CD4-positive, alpha-beta T cell treated with Interleukin-6 at 100 ng/mL for 8 hours (primary cell): ENCODE measurements around the gene AKR1C3.
"Not testable (repeated sequence)": the region's sequence is repeated elsewhere in the genome, so short reads cannot be mapped to it uniquely, and the experiment has no call there.

Source experiments
- DNase-seq: peaks from one replicate; pipeline ENCODE4 v3.0.0-alpha.2; 2020; ENCODE audit warnings: mixed read lengths, low spot score

The AKR1C3 gene

DNA sequence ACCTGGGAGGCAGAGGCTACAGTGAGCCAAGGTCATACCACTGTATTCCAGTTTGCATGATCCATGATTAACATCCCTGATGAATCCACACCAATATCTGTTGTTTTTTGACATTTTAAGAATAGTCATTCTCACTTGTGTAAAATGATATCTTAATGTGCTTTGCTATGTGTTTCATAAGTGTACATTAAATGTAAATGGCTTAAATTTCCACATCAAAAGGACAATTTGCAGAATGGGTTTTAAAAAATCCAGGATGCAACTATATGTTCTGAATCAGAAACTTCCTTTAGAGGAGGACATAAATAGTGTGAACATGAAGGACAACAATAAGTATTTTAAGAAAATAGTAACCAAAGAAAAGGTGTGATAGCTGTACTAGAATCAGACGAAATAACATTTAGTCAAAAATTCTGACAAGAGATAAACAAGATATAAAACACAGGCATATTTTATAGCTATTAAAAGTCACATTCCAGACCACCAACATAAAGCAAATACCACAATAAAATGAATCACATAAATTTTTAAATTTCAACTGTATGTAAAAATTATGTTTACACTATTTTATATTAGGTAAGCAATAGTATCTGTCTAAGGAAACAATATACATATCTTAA, 42.4 kb downstream of the AKR1C3 start:
- no peak for DNase-seq

DNA sequence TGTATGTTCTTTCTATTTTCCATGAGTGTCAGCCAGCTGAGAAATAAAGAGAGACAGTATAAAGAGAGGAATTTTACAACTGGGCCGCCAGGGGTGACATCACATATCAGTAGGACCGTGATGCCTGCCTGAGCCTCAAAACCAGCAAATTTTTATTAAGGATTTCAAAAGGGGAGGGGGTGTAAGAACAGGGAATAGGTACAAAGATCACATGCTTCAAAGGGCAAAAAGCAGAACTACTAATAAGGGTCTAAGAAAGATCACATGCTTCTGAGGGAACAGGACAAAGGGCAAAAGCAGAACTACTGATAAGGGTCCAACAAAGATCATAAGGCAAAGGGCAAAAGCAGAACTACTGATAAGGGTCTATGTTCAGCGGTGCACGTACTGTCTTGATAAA, 43.5 kb downstream of the AKR1C3 start:
- not testable (repeated sequence) for DNase-seq

DNA sequence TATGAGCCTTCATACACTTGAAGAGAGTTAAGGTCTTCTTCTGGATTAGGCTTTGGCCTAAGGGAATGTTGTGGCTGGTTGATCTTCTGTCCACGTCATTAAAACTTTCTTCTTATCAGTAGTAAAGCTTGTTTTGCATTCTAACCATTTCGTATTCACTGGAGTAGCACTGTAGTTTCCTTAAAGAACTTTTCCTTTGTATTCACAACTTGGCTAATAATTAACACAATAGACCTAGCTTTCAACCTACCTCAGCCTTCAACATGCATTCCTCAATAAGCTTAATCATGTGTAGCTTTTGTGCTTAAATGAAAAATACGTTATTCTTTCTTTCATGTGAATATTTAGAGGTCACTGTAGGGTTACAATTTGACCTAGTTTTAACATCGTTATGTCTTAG, 48.0 kb downstream of the AKR1C3 start:
- no peak for DNase-seq

DNA sequence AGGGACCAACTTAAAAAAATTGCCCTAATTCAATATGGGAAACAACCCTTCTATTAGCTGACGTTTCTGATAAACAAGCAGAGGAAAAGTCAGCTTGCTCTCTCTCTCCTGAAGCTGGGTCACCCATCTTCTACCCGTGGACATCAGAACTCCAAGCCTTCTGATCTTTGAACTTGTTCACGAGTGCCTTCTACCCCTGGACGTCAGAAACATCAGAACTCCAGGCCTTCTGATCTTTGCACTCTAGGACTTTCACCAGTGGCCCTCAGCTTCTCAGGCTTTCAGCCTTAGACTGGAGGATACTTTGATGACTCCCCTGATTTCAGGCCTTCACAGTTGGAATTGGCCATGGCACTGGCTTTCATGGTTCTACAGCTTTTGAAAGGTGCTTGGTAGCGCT, 48.9 kb downstream of the AKR1C3 start:
- no peak for DNase-seq

DNA sequence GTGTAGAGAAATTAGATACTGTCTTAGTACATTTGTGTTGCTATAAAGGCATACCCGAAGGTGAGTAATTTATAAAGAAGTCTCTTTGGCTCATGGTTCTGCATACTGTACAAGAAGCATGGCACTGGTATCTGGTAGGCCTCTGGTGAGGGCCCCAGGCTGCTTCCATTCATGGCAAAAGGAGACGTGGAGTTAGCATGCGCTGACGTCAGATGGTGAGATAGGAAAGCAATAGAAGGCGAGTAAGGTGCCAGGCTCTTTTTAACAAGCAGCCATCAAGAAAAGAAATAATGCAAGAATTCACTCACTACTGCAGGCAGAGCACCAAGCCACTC, 52.7 kb downstream of the AKR1C3 start:
- no peak for DNase-seq

DNA sequence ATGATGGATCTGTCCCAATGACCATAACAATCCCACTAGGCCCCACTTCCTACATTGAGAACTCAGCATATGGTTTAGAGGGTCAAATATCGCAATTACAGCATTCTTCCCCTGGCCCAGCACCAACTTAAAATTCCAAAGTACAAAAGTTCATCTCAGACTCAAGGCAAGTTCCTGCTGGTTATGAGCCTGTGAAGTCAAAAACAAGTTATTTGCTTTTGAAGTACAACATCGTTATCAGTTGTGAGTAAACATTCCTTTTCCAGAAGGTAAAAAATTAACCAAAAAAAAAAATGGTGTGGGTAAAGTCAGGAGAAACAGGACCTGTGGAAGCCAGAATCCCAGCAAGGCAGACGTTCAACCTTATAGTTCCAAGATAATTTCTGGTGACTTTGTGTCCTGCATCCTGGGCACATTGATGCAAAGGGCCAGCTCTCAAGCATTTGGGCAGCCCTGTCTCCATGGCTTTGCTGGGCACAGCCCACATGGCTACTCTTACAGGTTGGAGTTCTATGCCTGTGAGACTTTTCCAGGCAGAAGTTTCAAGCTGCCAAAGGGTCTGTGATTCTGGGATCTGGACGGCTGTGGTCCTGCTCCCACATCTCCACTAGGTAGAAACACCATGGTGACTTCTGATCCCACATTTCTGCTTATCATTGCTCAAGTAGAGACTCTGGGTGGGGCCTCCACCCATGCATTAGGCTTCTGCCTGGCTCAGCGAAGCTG, 53.2 kb downstream of the AKR1C3 start:
- DNase-seq, result no peak

DNA sequence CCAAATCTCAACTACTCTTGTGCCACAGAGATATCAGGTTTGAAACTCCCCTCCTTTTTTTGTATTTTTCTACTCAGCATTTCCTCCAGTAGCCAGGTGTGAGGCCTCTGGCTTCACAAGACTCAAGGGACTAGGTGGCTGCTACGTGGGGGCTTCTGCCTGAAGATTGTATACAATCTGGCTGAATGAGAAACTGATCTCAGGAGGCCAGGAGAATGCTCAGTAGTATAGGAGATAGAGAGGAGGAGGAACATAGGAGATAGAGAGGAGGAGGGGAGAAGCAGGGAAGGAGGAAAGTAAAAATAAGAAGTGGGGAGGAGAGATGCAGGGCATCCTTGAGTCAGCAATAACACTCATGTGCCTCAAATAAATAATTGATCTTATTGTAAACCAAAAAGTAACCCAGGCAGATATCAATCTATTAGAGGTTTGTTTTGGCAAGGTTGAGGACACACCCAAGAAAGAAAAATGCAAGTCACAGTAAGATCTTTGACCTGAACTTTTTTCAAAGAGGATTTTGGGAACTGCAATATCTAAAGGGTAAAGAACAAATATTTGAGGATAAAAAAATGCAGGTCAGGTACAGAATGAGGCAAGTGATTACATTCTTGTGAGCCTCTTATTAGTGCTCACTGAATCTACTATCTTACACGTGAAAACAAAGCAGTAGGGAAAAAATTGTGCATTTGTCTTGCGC, 53.9 kb downstream of the AKR1C3 start:
- DNase-seq, result no peak

DNA sequence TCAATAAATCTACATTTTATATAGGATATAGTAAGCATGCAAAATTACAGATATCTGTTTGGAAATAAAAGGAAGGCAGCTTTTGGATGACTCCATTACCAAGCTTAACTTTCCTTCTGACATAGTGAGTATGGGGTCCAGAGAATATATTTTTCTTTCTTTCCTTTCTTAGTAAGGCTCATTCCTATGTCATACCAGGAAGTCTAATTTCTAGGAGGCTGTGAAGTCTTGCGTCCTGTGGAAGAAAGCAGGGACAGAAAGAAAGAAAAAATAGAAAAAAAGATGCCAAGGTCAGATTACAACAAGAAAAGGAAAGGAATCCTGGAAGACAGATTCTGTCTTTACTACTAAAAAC, 54.4 kb downstream of the AKR1C3 start:
- no peak for DNase-seq

DNA sequence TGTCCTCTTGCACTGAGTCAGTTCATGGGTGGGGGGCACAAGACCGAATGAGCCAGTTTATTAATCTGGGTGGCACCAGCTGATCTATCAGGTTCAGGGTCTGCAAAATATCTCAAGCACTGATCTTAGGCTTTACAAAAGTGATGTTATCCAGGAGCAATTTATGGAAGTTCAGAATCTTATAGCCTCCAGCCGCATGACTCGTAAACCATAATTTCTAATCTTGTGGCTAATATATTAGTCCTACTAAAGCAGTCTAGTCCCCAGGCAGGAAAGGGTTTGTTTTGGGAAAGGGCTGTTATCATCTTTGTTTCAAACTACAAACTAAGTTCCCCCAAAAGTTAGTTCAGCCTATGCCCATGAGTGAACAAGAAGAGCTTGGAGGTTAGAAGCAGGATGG, 56.9 kb downstream of the AKR1C3 start:
- DNase-seq, result no peak

DNA sequence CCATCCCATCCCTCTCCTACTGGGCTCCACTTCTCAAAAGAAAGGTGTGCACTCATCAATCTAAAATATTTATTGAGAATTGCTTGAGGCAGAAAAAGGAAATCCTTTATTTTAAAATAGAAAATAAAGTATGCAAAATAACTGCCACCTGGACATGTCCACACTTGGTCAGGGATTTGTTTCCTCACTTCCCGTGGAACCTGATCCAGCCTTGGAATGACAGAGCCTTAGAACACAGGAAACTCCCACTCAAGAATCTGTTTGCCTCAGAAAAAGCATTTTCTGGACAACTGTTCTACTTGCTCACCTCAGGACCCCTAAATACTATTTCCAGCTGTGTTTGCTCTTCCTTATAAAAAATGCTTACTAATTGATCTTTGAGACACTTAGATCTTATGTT, 61.7 kb downstream of the AKR1C3 start:
- DNase-seq, result no peak
